GM12801 (cell line): ENCODE results near the gene GPR162.

Source experiments
- CTCF ChIP-seq: IDR thresholded peaks from one replicate; pipeline ENCODE4 v1.5.1; 2011; ENCODE audit warnings: control low read depth; ENCODE audit not compliant: insufficient read length; ENCODE audit errors: extremely low read depth

Gene GPR162

GRCh38 chr12:6809056-6809455, 12.6 kb upstream of the GPR162 start:
- TF ChIP-seq CTCF: no peak

- TF ChIP-seq CTCF: no peak
Observed at GRCh38 chr12:6810758-6811157, 10.9 kb upstream of the GPR162 start.

GRCh38 chr12:6813363-6813762, 8.3 kb upstream of the GPR162 start:
- TF ChIP-seq CTCF: no peak

- no peak for TF ChIP-seq CTCF
Observed at GRCh38 chr12:6816598-6816997, 5.0 kb upstream of the GPR162 start.

- TF ChIP-seq CTCF: no peak
Observed at GRCh38 chr12:6817098-6817497, 4.5 kb upstream of the GPR162 start.

GRCh38 chr12:6817662-6818157, 3.9 kb upstream of the GPR162 start:
- TF ChIP-seq CTCF: no peak

- TF ChIP-seq CTCF: no peak
Observed at GRCh38 chr12:6818222-6818621, 3.4 kb upstream of the GPR162 start.

GRCh38 chr12:6818645-6819044, 3.0 kb upstream of the GPR162 start:
- TF ChIP-seq CTCF: no peak
